H1 (cell line): ENCODE measurements around the gene TMEM196. TPM values are rescaled to one million over a fixed set of nuclear protein-coding genes. Genes with fewer than 3 reads are reported as not detected.

Source experiments
- TAF7 ChIP-seq: optimal IDR thresholded peaks from 2 replicates; pipeline ENCODE3; 2011; ENCODE audit warnings: low read depth, mild to moderate bottlenecking, inconsistent platforms, low read length, moderate library complexity, borderline replicate concordance
- polyA plus RNA-seq, 7 experiments: library from polyadenylated mRNA; depleted of rRNA in 3 of 7; stranded (reverse) in 5 of 7; unstranded in 2 of 7; fragments of >200 nt in 5 of 7; fragments of 200-250 nt in 2 of 7; gene quantifications; 1 replicate in 5 of 7; 2 replicates in 1 of 7; 4 replicates in 1 of 7; pipeline versions ENCODE4 v1.2.1 to v1.2.3, GENCODE V29; 2011 to 2013; ENCODE audit warnings: missing spikeins in 2 of 7, mixed read lengths in 2 of 7
- total RNA-seq: library from RNA; stranded (reverse); fragmentation: NEBNext Ultra II Directional; extraction: Animal tissue kit (Norgen Biotek cat#: 25700); gene quantifications from 2 replicates; pipeline ENCODE4 v1.2.1, GENCODE V29; 2021

Gene TMEM196
- total and polyA plus RNA-seq, 2 of the 8 experiments (the other 6 are each of a cell fraction or from before 2014, with no cell fraction given), result 0.06 to 0.07 TPM

DNA sequence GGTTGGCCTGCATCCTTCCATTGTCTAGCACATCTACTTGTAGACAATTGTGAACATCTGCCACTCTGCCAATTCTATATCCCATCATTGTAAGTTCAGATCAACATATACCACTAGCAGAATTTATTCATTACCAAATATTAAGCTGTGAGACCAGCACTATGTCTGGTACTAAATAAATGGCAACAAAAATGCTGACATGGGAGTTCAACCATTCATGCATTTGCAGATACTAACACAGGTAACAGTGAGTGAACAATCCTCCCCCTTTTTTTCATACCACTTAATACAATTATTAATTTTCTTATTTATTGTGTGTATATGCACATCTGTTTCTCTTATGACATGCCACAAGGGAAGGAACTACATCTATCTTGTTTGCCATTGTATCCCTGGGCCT, 76.5 kb downstream of the TMEM196 start (continued):
- no peak for TF ChIP-seq TAF7
